Dedifferentiated amniotic fluid mesenchymal stem cell (primary cell): ENCODE data around the gene SIK3.
"Not testable (repeated sequence)": the region's sequence is repeated elsewhere in the genome, so short reads cannot be mapped to it uniquely, and the experiment has no call there.

ENCODE experiments used
- DNase-seq: peaks from one replicate; pipeline ENCODE4 v3.0.0-alpha.2; 2016; ENCODE audit errors: extremely low spot score

The SIK3 gene

GRCh38 chr11:116827461-116827860 is 270.8 kb downstream of the SIK3 start:
- DNase-seq: no peak

- no peak for DNase-seq
These were observed 271.3 kb downstream of the SIK3 start for GRCh38 chr11:116826751-116827431.

GRCh38 chr11:116825854-116826750 is 272.1 kb downstream of the SIK3 start:
- DNase-seq: no peak

- DNase-seq: no peak
These were observed 272.8 kb downstream of the SIK3 start for GRCh38 chr11:116825434-116825833.

- DNase-seq: no peak
These were observed 275.0 kb downstream of the SIK3 start, which contains the start of gene APOA4 for GRCh38 chr11:116823031-116823843. APOA4 (minus strand) TSS chr11:116823304; CDS start chr11:116823191, 113 bp downstream.

- no peak for DNase-seq
These were observed 275.7 kb downstream of the SIK3 start for GRCh38 chr11:116822575-116822974.

GRCh38 chr11:116821050-116821918 is 276.9 kb downstream of the SIK3 start:
- no peak for DNase-seq

GRCh38 chr11:116819049-116819448 is 279.2 kb downstream of the SIK3 start:
- no peak for DNase-seq

- DNase-seq: no peak
These were observed 283.7 kb downstream of the SIK3 start for GRCh38 chr11:116814502-116814901.

- DNase-seq: no peak
These were observed 284.3 kb downstream of the SIK3 start for GRCh38 chr11:116813781-116814471.

- no peak for DNase-seq
These were observed 285.1 kb downstream of the SIK3 start for GRCh38 chr11:116813170-116813569.

- DNase-seq: no peak
These were observed 286.1 kb downstream of the SIK3 start for GRCh38 chr11:116812109-116812508.

GRCh38 chr11:116811194-116811593 is 287.0 kb downstream of the SIK3 start:
- DNase-seq: no peak

GRCh38 chr11:116808262-116809175 is 289.7 kb downstream of the SIK3 start:
- DNase-seq: no peak

GRCh38 chr11:116807601-116808261 is 290.5 kb downstream of the SIK3 start:
- no peak for DNase-seq

- DNase-seq: no peak
These were observed 294.2 kb downstream of the SIK3 start for GRCh38 chr11:116804001-116804400.

GRCh38 chr11:116801662-116802061 is 296.6 kb downstream of the SIK3 start:
- not testable (repeated sequence) for DNase-seq

GRCh38 chr11:116800610-116801009 is 297.6 kb downstream of the SIK3 start:
- DNase-seq: no peak

- no peak for DNase-seq
These were observed 299.9 kb downstream of the SIK3 start for GRCh38 chr11:116798368-116798767.
